ENCODE results near the gene CPNE4. TPM values are rescaled to one million over a fixed set of nuclear protein-coding genes. Genes with fewer than 3 reads are reported as not detected.

CPNE4 gene
- total RNA-seq, 1 experiment from 2014 or later: 1.9 TPM

- Histone ChIP-seq H3K27me3 (ENCODE audit: insufficient read depth, low read length) (no peaks in the 10 kb centered on the region), H2BK20ac (ENCODE audit: low read depth, low read length, poor library complexity, severe bottlenecking) (no peak overlapping the region), H3K4me2 (ENCODE audit: insufficient read depth, insufficient read length, low read length) (no peak overlapping the region), H3T11ph (ENCODE audit: low read length) (no peak overlapping the region), H4K8ac (replicated peaks; ENCODE audit: insufficient read length, low read depth, low read length) (no peak overlapping the region), H2BK12ac (ENCODE audit: insufficient read length, low read depth, low read length) (no peak overlapping the region), H3K27ac (ENCODE audit: insufficient read length, low read depth, low read length) (no peak overlapping the region), H3K79me2 (ENCODE audit: insufficient read depth, low read length) (no peaks in the 10 kb centered on the region), H3K18ac (ENCODE audit: insufficient read length, low read depth, low read length) (no peak overlapping the region), H3K9ac (ENCODE audit: extremely low read depth, insufficient read length, low read length) (no peak overlapping the region), H3K4me1 (ENCODE audit: insufficient read depth, low read length) (no peaks in the 10 kb centered on the region), H4K91ac (ENCODE audit: insufficient read length, low read depth, low read length) (no peak overlapping the region), H3K23ac (ENCODE audit: insufficient read length, low read depth, low read length) (no peak overlapping the region), H3K23me2 (ENCODE audit: insufficient read length, low read depth, low read length, poor library complexity, severe bottlenecking) (no peaks in the 10 kb centered on the region), H4K5ac (ENCODE audit: insufficient read length, low read depth, low read length) (no peak overlapping the region), H3K9me3 (ENCODE audit: control insufficient read depth, low read depth, low read length) (no peaks in the 10 kb centered on the region), H2AK5ac (ENCODE audit: insufficient read length, low read length) (no peak overlapping the region), H2BK5ac (ENCODE audit: insufficient read length, low read length) (no peak overlapping the region), H3K4ac (ENCODE audit: low read depth, low read length) (no peak overlapping the region), H3K56ac (ENCODE audit: insufficient read length, low read depth, low read length) (no peak overlapping the region), H4K20me1 (ENCODE audit: control insufficient read depth, insufficient read depth, insufficient read length) (no peaks in the 10 kb centered on the region), H2BK120ac (ENCODE audit: low read depth, low read length, poor library complexity, severe bottlenecking) (no peak overlapping the region), H3K79me1 (ENCODE audit: insufficient read depth, low read depth, low read length, poor library complexity, severe bottlenecking) (no peaks in the 10 kb centered on the region), H2BK15ac (ENCODE audit: low read depth, low read length) (no peak overlapping the region), H2AFZ (ENCODE audit: low read length) (no peak overlapping the region), H3K14ac (ENCODE audit: insufficient read depth, low read length) (no peak overlapping the region)
- no peak for TF ChIP-seq CTCF (conservative IDR thresholded peaks at IDR 0.05)
- H3K27me3 Mint-ChIP-seq (ENCODE audit: low read depth): no peaks in the 10 kb centered on the region
- no peak overlapping the region for H3K27ac Mint-ChIP-seq
- H3K4me1 Mint-ChIP-seq: peaks cover 10% of the 10 kb centered on the region in 2 experiments
- no CpG with 5 or more reads among the region's 3 CpGs for whole genome bisulfite sequencing (ENCODE audit: extremely low coverage, insufficient read length, low lambda C conversion rate)
- H3K36me3 Mint-ChIP-seq (ENCODE audit: insufficient read depth in 1 of 3, low read depth in 3 of 3): no peaks in the 10 kb centered on the region
- no peaks in the 10 kb centered on the region for H3K9me3 Mint-ChIP-seq
- H3K4me3 Mint-ChIP-seq: no peak overlapping the region
- no peak for DNase-seq
Measured at GRCh38 chr3:131553495-131554247, 481.1 kb downstream of the CPNE4 start.
